Fibroblast of skin of left quadriceps (primary cell): ENCODE measurements around the gene ASPG.
A peak's percentile ranks its signal among the peaks of the same experiment; 100 is the strongest.

ENCODE experiments used
- DNase-seq, 2 experiments: peaks; one replicate each; pipeline ENCODE4 v3.0.0-alpha.2; 2013; ENCODE audit warnings: low read depth in 2 of 2

Gene ASPG

GRCh38 chr14:104135904-104136471 is 50.5 kb downstream of the ASPG start:
- DNase-seq: no peak

- no peak for DNase-seq
These were observed 51.2 kb downstream of the ASPG start for GRCh38 chr14:104136472-104137296.

GRCh38 chr14:104137297-104138097 is 52.0 kb downstream of the ASPG start:
- no peak for DNase-seq

GRCh38 chr14:104138098-104138717 is 52.7 kb downstream of the ASPG start, which contains the start of gene KIF26A:
TSS of gene KIF26A (plus strand) at chr14:104138587. CDS start at chr14:104138723, 136 bp downstream.
- peak in 1 of 2 experiments; percentile 11 for DNase-seq

GRCh38 chr14:104138718-104139459 is 53.4 kb downstream of the ASPG start:
- no peak for DNase-seq

- DNase-seq: no peak
These were observed 54.1 kb downstream of the ASPG start for GRCh38 chr14:104139460-104140212.

- DNase-seq: no peak
These were observed 54.6 kb downstream of the ASPG start for GRCh38 chr14:104140213-104140462.

GRCh38 chr14:104140463-104141331 is 55.2 kb downstream of the ASPG start:
- no peak for DNase-seq

- DNase-seq: no peak
These were observed 56.2 kb downstream of the ASPG start for GRCh38 chr14:104141621-104142091.

GRCh38 chr14:104142136-104142945 is 56.8 kb downstream of the ASPG start:
- no peak for DNase-seq

GRCh38 chr14:104142946-104143470 is 57.5 kb downstream of the ASPG start:
- no peak for DNase-seq

GRCh38 chr14:104143521-104144452 is 58.3 kb downstream of the ASPG start:
- DNase-seq: no peak

- DNase-seq: no peak
These were observed 58.9 kb downstream of the ASPG start for GRCh38 chr14:104144453-104144790.

GRCh38 chr14:104144911-104145825 is 59.7 kb downstream of the ASPG start:
- DNase-seq: no peak

- DNase-seq: no peak
These were observed 60.5 kb downstream of the ASPG start for GRCh38 chr14:104145826-104146601.
